ENCODE measurements around the gene TAS2R8. TPM values are rescaled to one million over a fixed set of nuclear protein-coding genes. Genes with fewer than 3 reads are reported as not detected.

Gene TAS2R8
- total RNA-seq, 1 donor from 2014 or later, result not detected

- H3K4me3 Mint-ChIP-seq (ENCODE audit: unreplicated experiment), result no peak overlapping the region
- H3K4me1 Mint-ChIP-seq (ENCODE audit: low read depth, unreplicated experiment), result no peaks in the 10 kb centered on the region
- DNase-seq, result no peak
- H3K36me3 Mint-ChIP-seq (ENCODE audit: unreplicated experiment), result peaks cover 7% of the 10 kb centered on the region
- no peaks in the 10 kb centered on the region for H3K27me3 Mint-ChIP-seq (ENCODE audit: unreplicated experiment)
- no peak for TF ChIP-seq CTCF (IDR thresholded peaks at IDR 0.05; ENCODE audit: partially characterized antibody, unreplicated experiment)
- H3K9me3 Mint-ChIP-seq (ENCODE audit: unreplicated experiment), result peaks cover 2% of the 10 kb centered on the region
- no peak overlapping the region for H3K27ac Mint-ChIP-seq (ENCODE audit: unreplicated experiment)
Observed at GRCh38 chr12:10759657-10760056, 47.4 kb downstream of the TAS2R8 start.

GRCh38 chr12:10756194-10756593 is 50.9 kb downstream of the TAS2R8 start:
- Mint-ChIP-seq H3K4me1 (ENCODE audit: low read depth, unreplicated experiment) (no peaks in the 10 kb centered on the region), H3K27ac (ENCODE audit: unreplicated experiment) (no peak overlapping the region), H3K36me3 (ENCODE audit: unreplicated experiment) (peaks cover 7% of the 10 kb centered on the region), H3K27me3 (ENCODE audit: unreplicated experiment) (no peaks in the 10 kb centered on the region), H3K9me3 (ENCODE audit: unreplicated experiment) (peaks cover 2% of the 10 kb centered on the region), H3K4me3 (ENCODE audit: unreplicated experiment) (no peak overlapping the region)
- TF ChIP-seq CTCF (IDR thresholded peaks at IDR 0.05; ENCODE audit: partially characterized antibody, unreplicated experiment), result no peak
- no peak for DNase-seq

Other genes with a start within 250 kb of the TAS2R8 start
- gene MAGOHB, start 193.7 kb downstream of the TAS2R8 start, total RNA-seq (ENCODE audit: unreplicated experiment), result 22.1 TPM
- gene STYK1, start 133.2 kb downstream of the TAS2R8 start, total RNA-seq (ENCODE audit: unreplicated experiment), result not detected
- gene YBX3, start 84.0 kb downstream of the TAS2R8 start, total RNA-seq (ENCODE audit: unreplicated experiment), result 39.0 TPM
- gene TAS2R7, start 4.7 kb downstream of the TAS2R8 start, total RNA-seq (ENCODE audit: unreplicated experiment), result 0.39 TPM
- not detected for gene TAS2R9, start 2.9 kb upstream of the TAS2R8 start, total RNA-seq (ENCODE audit: unreplicated experiment)
- 0.69 TPM for gene TAS2R10, start 19.1 kb upstream of the TAS2R8 start, total RNA-seq (ENCODE audit: unreplicated experiment)
- gene PRR4, start 42.2 kb upstream of the TAS2R8 start, total RNA-seq (ENCODE audit: unreplicated experiment), result 7.5 TPM
- gene PRH1, start 77.0 kb upstream of the TAS2R8 start, total RNA-seq (ENCODE audit: unreplicated experiment), result 33.3 TPM
- 2.0 TPM for gene TAS2R13, start 102.3 kb upstream of the TAS2R8 start, total RNA-seq (ENCODE audit: unreplicated experiment)
- not detected for gene PRH2, start 122.0 kb upstream of the TAS2R8 start, total RNA-seq (ENCODE audit: unreplicated experiment)
- gene TAS2R14, start 132.0 kb upstream of the TAS2R8 start, total RNA-seq (ENCODE audit: unreplicated experiment), result 3.3 TPM
- 1.3 TPM for gene TAS2R50, start 179.6 kb upstream of the TAS2R8 start, total RNA-seq (ENCODE audit: unreplicated experiment)
- gene TAS2R20, start 191.0 kb upstream of the TAS2R8 start, total RNA-seq (ENCODE audit: unreplicated experiment), result 3.4 TPM
- gene TAS2R19, start 215.3 kb upstream of the TAS2R8 start, total RNA-seq (ENCODE audit: unreplicated experiment), result 7.9 TPM
- gene TAS2R31, start 224.1 kb upstream of the TAS2R8 start, total RNA-seq (ENCODE audit: unreplicated experiment), result 5.7 TPM

All from glutamatergic neuron (in vitro differentiated cells).